ENCODE measurements around the gene GUCD1.

GUCD1 gene

DNA sequence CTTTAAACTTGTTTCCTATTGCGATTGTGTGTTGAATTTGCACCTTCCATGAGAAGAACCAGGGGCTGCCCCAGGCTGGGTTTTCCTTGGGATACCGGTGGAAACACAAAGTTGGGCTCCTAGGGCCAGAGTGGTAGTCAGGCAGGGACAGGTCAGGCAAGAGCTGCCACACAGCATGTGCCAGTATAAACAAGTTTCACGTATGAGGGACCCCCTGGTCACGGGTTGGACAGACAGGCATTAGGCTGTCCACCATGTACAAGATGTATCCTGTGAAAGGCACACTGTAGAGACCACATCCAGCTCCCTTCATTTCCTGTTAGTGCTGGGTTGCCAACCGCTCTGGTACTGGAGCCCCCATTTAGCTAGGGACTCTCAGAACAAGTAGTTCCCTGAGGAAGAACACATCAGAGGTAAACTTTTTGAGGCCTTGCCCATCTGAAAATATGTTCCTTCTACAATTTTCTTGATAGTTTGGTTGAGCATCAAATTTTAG lies 51.0 kb downstream of the GUCD1 start:
- DNase-seq (ENCODE audit: low read depth), result no peak

- DNase-seq (ENCODE audit: low read depth), result no peak
Observed at GRCh38 chr22:24503137-24503842, 51.6 kb downstream of the GUCD1 start.

DNA sequence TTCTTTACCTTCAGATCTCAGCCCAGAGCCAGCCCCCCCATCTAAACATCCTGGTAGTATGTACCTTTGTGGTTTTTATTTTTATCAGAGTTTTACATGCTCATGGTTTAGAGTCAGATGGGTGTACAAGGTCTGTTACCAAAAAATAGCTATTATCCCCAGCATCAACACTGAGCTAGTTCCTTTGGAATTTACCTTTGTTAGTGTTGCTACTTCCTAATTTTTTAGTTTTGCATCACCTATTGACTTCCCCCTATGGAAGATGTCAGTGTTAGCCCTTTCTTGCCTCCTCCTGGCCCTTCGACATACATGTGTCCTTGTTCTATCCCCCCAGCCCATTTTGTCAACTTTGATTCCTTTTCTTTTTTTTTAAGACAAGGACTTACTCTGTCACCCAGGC lies 52.4 kb downstream of the GUCD1 start:
- DNase-seq (ENCODE audit: low read depth), result no peak

DNA sequence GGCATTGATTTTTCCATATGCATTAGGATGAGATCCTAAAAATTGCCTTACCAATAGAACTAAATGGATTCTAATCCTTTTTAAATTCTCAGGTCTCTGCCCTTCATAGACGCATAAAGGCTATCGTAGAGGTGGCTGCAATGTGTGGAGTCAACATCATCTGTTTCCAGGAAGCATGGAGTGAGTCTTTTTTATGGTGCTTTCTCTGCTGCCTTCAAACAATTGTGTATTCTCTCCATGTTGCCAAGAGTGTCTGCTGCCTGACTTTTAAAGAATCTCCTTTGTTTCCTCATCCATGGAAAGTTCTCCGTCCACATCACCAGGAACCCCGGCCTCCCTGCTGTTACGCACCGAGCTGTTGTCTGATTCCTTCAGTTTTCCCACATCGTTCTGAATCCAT lies 52.9 kb downstream of the GUCD1 start:
- no peak for DNase-seq (ENCODE audit: low read depth)

GRCh38 chr22:24501301-24502005 lies 53.5 kb downstream of the GUCD1 start:
- DNase-seq (ENCODE audit: low read depth), result no peak

DNA sequence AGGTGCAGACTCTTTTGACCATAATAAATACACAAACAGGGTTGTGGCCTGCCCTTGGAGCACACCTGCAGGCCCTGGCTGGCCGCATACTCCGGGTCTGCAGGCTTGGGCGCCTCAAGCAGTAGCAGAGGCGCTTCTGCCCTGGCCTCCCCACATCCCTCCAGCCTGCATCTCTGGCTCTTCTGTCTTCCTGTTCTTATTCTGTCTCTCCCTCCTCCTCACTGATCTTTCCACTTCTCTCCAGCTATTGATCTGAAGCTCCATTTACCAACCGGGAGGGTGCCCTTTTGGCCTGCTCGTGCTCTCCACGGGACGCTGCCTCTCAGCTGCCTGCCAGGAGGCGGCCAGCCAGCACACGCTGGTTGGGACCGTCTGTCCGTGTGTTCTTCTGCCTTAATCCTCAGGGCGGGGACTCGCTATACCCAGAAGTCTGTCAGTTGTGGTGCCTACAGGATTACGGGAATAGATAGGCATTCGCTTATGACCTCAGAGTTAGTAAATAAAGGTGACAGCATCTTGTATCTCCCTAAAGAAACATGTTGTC lies 54.6 kb downstream of the GUCD1 start:
- DNase-seq (ENCODE audit: low read depth), result no peak

DNA sequence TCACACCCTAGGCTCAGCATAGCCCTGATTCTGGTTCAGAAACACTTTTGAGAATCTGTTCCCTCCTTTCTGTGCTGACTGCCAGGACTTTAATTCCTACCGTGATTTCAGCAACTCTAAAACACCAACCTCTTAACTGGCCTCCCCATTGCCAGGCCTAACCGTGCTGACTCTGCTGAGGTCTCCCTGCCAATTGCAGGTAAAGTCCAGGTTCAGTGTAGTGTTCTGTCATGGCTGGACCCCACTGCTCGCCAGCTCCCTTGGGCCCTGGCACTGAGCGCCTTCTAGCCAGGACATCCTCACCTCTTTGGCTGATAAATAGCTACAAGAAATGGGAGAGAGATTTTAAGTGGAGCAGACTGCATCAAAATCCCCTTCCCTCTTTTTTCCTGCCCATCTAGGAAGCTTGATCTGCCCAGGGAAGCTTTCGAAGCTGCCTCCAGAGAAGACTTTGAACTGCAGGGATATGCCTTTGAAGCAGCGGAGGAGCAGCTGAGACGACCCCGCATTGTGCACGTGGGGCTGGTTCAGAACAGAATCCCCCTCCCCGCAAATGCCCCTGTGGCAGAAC lies 55.1 kb downstream of the GUCD1 start:
- DNase-seq (ENCODE audit: low read depth), result no peak

DNA sequence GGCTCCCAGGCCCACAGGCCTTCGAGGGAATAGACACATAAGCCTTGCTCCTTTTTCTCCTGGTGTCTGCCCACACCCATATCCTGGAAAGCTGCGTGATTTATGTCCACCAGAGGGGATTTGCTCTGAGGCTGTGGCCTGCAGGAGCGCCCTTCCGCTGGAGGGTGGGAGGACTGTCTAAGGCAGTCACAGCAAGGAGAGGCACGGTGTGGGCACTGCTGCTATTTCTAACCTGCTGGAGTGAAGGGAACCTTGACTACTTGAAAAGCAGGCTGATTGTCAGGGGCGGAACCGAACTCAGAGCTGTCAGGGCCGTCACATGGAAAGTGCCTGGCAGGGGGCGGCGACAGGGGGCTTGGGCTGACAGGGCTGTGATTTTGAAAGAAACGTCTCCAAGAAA lies 56.1 kb downstream of the GUCD1 start:
- DNase-seq (ENCODE audit: low read depth), result no peak

GRCh38 chr22:24497841-24498258 lies 57.1 kb downstream of the GUCD1 start:
- DNase-seq (ENCODE audit: low read depth), result no peak

DNA sequence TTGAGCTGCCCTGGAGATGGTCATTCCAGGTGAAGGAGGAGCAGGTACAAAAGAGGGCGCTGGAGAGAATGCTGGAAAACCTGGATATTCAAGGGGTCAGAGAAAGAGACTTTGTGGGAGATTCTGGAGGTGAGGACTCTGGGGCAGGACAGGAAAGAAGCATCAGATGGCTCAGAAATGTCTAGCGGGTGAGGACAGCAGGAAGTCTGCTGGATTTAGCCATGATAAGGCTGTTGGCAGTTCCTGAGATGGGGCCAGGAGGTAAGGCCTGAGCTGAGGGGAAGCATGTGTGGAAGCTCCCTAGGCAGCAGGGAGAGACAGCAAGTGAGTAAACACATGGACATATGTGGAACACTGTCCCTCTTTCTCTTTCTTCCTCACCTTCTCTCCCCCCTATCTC lies 58.3 kb downstream of the GUCD1 start:
- DNase-seq (ENCODE audit: low read depth), result no peak

GRCh38 chr22:24496234-24496633 lies 58.7 kb downstream of the GUCD1 start:
- DNase-seq (ENCODE audit: low read depth), result no peak

DNA sequence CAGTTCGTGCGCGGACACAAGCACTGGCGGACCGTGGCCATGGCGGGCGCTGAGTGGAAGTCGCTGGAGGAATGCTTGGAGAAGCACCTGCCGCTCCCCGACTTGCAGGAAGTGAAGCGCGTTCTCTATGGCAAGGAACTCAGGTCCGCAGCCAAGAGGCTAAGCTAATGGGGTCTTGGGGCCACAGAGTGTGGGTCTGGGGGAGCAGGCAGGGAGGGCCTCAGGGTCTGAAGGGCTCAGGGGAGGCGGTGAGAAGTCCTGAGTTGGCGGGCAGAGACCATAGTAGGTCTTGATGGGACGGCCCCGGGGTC lies 59.6 kb downstream of the GUCD1 start:
- DNase-seq (ENCODE audit: low read depth), result no peak

GRCh38 chr22:24494528-24495364 lies 60.2 kb downstream of the GUCD1 start, which contains the start of gene UPB1:
TSS of gene UPB1 (plus strand) at chr22:24495332. CDS start at chr22:24495404, 72 bp downstream.
- DNase-seq (ENCODE audit: low read depth), result no peak

GRCh38 chr22:24494167-24494527 lies 60.8 kb downstream of the GUCD1 start:
- DNase-seq (ENCODE audit: low read depth), result no peak

DNA sequence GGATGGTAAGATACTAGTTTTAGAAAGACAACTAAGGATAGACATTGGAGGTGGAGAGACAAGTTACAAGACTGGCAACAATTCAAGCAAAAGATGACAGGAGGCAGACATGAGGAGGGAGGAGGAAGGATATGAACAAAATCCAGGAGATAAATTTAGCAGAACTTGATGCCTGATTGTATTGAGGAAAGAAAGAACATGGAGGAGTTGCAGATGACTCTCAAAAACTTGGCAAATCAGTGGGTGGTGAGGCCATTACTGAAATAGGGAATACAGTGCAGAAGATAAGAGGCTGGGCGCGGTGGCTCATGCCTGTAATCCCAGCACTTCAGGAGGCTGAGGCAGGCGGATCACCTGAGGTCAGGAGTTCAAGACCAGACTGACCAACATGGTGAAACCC lies 62.5 kb downstream of the GUCD1 start:
- no peak for DNase-seq (ENCODE audit: low read depth)
